ENCODE data around the gene PRDM10. TPM values are rescaled to one million over a fixed set of nuclear protein-coding genes. Genes with fewer than 3 reads are reported as not detected.

Gene PRDM10
- total RNA-seq, 1 donor, result 8.0 TPM

GRCh38 chr11:129950101-129951091, 52.2 kb downstream of the PRDM10 start:
- no peaks in the 10 kb centered on the region for H3K4me1 ChIP-seq (ENCODE audit: insufficient read depth, low read length)
- H3K79me2 ChIP-seq (ENCODE audit: insufficient read depth, low read length), result no peaks in the 10 kb centered on the region
- no peaks in the 10 kb centered on the region for H3K27me3 ChIP-seq (ENCODE audit: insufficient read depth, low read length)
- TF ChIP-seq CTCF (IDR thresholded peaks at IDR 0.05; ENCODE audit: extremely low read depth, low read depth, low read length), result no peak
- no peak overlapping the region for H3K27ac ChIP-seq (ENCODE audit: low read depth, low read length)
- H3K4me3 ChIP-seq (ENCODE audit: insufficient read depth, low read length), result no peak overlapping the region
- no peak overlapping the region for H2AFZ ChIP-seq (ENCODE audit: low read length)
- peaks cover 6% of the 10 kb centered on the region for H3K36me3 ChIP-seq (ENCODE audit: insufficient read depth, low read length)
- H3K9me3 ChIP-seq (ENCODE audit: low read depth, low read length), result no peaks in the 10 kb centered on the region
- no peaks in the 10 kb centered on the region for H4K20me1 ChIP-seq (ENCODE audit: insufficient read depth, low read length)
- no peak overlapping the region for H3K4me2 ChIP-seq (ENCODE audit: insufficient read depth, low read length)
- no peak for DNase-seq (ENCODE audit: insufficient read length, low spot score, missing footprints)

- H3K79me2 ChIP-seq (ENCODE audit: insufficient read depth, low read length), result no peaks in the 10 kb centered on the region
- H3K9me3 ChIP-seq (ENCODE audit: low read depth, low read length), result no peaks in the 10 kb centered on the region
- H3K4me1 ChIP-seq (ENCODE audit: insufficient read depth, low read length), result no peaks in the 10 kb centered on the region
- DNase-seq (ENCODE audit: insufficient read length, low spot score, missing footprints), result no peak
- TF ChIP-seq CTCF (IDR thresholded peaks at IDR 0.05; ENCODE audit: extremely low read depth, low read depth, low read length), result no peak
- peaks cover 6% of the 10 kb centered on the region for H3K36me3 ChIP-seq (ENCODE audit: insufficient read depth, low read length)
- H3K27ac ChIP-seq (ENCODE audit: low read depth, low read length), result no peak overlapping the region
- H4K20me1 ChIP-seq (ENCODE audit: insufficient read depth, low read length), result no peaks in the 10 kb centered on the region
- no peak overlapping the region for H3K4me3 ChIP-seq (ENCODE audit: insufficient read depth, low read length)
- no peaks in the 10 kb centered on the region for H3K27me3 ChIP-seq (ENCODE audit: insufficient read depth, low read length)
- H3K4me2 ChIP-seq (ENCODE audit: insufficient read depth, low read length), result no peak overlapping the region
- H2AFZ ChIP-seq (ENCODE audit: low read length), result no peak overlapping the region
Measured at GRCh38 chr11:129948926-129949466, 53.6 kb downstream of the PRDM10 start.

- no peaks in the 10 kb centered on the region for H3K79me2 ChIP-seq (ENCODE audit: insufficient read depth, low read length)
- H3K9me3 ChIP-seq (ENCODE audit: low read depth, low read length), result no peaks in the 10 kb centered on the region
- no peak overlapping the region for H2AFZ ChIP-seq (ENCODE audit: low read length)
- H3K4me3 ChIP-seq (ENCODE audit: insufficient read depth, low read length), result no peak overlapping the region
- H3K36me3 ChIP-seq (ENCODE audit: insufficient read depth, low read length), result peaks cover 6% of the 10 kb centered on the region
- TF ChIP-seq CTCF (IDR thresholded peaks at IDR 0.05; ENCODE audit: extremely low read depth, low read depth, low read length), result no peak
- DNase-seq (ENCODE audit: insufficient read length, low spot score, missing footprints), result no peak
- no peaks in the 10 kb centered on the region for H3K27me3 ChIP-seq (ENCODE audit: insufficient read depth, low read length)
- H3K27ac ChIP-seq (ENCODE audit: low read depth, low read length), result no peak overlapping the region
- no peak overlapping the region for H3K4me2 ChIP-seq (ENCODE audit: insufficient read depth, low read length)
- no peaks in the 10 kb centered on the region for H3K4me1 ChIP-seq (ENCODE audit: insufficient read depth, low read length)
- no peaks in the 10 kb centered on the region for H4K20me1 ChIP-seq (ENCODE audit: insufficient read depth, low read length)
Measured at GRCh38 chr11:129947474-129947873, 55.2 kb downstream of the PRDM10 start.

- Histone ChIP-seq H3K79me2 (ENCODE audit: insufficient read depth, low read length) (no peaks in the 10 kb centered on the region), H3K4me2 (ENCODE audit: insufficient read depth, low read length) (no peak overlapping the region), H3K4me3 (ENCODE audit: insufficient read depth, low read length) (no peak overlapping the region), H3K36me3 (ENCODE audit: insufficient read depth, low read length) (peaks cover 11% of the 10 kb centered on the region), H3K9me3 (ENCODE audit: low read depth, low read length) (no peaks in the 10 kb centered on the region), H2AFZ (ENCODE audit: low read length) (no peak overlapping the region), H3K27ac (ENCODE audit: low read depth, low read length) (no peak overlapping the region), H3K27me3 (ENCODE audit: insufficient read depth, low read length) (no peaks in the 10 kb centered on the region), H3K4me1 (ENCODE audit: insufficient read depth, low read length) (no peaks in the 10 kb centered on the region), H4K20me1 (ENCODE audit: insufficient read depth, low read length) (no peaks in the 10 kb centered on the region)
- no peak for TF ChIP-seq CTCF (IDR thresholded peaks at IDR 0.05; ENCODE audit: extremely low read depth, low read depth, low read length)
- DNase-seq (ENCODE audit: insufficient read length, low spot score, missing footprints), result no peak
Measured at GRCh38 chr11:129946965-129947364, 55.7 kb downstream of the PRDM10 start.
